EL (cell line): ENCODE measurements around the gene CCR5AS.
"Not testable (repeated sequence)": the region's sequence is repeated elsewhere in the genome, so short reads cannot be mapped to it uniquely, and the experiment has no call there.

ENCODE experiments used
- DNase-seq: peaks from one replicate; pipeline ENCODE4 v3.0.0-alpha.2; 2016

CCR5AS gene

DNA sequence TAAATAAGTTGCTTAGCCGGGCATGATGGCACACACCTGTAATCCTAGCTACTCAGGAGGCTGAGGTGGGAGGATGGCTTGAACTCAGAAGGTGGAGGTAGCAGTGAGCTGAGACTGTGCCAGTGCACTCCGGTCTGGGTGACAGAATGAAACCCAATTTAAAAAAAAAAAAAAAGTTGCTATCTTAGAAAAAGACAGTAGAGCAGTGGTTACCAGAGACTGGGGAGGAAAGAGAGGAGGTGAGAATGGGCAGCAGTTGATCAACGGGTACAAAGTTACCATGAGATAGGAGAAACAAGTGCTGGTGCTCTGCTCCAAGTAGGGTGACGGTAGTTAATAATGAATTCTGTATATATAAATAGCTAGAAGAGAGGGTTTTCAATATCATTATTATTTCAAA is 53.8 kb downstream of the CCR5AS start:
- no peak for DNase-seq

DNA sequence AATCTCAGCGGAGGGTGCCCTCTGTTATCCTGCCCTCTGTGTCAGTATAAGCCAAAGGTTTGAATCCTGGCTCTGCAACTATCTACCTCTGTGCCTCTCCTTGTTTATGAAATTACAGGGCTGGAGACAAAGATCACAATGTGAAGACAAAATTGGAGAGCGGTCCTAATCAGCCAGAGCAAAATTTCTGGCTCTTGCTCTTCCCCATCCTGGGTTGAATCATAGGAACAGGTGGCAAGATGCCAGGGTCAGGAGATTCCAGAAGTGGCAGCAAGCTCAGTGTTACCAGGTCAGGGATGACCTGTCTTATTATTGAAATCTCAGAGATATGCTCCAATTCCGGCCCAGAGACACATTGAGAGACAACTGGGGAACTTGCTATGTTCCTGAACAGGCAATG is 55.2 kb downstream of the CCR5AS start:
- DNase-seq = peak; percentile 18

DNA sequence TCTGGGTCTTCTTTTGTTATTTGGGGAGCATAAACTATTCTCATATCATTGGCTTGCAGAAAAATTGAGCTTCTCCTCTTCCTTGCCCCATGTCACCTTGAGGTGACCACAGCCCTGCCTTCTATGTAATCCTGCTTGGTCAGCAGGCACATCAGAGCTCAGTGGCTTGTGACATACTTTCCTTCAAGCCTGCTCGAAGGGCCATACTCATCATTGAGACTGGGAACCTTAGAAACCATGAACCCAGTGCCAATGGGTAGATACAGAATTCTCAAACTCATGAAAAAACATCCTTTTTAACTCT is 56.7 kb downstream of the CCR5AS start:
- DNase-seq = no peak

DNA sequence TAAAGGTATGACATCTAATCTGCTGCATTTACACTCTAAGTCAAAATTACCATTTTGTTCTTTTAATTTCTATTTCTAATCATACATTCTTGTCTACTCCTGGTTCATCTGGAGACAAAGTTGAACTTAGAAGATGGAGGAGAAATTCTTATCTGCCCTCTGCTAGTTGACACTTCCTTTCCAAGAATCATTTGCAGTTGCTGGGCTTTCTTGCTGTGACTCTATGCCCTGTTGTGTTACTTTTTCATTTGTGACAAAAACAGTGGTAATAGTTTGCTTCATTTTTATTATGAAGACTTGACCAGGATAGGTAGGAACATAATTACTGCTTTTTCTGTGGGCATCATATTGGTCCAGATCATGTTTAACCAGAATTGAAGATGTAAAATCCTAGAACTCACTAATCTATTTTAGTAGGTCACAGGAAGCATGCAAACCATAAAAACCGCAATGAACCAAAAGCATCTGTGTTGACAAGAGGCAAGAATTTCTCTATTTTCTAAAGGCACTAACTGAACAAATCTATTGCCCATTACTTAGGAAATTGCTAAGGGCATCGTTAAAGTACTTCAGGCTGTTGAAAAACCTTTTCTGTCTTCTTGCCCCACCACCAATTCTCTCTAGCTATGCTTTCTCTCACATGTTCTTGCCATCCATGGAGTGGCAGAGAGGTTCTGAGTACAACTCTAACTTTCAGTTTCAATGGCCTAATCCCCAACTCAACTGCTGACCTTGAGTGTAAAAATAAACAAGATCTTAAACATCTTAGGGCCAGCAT is 57.2 kb downstream of the CCR5AS start:
- no peak for DNase-seq

DNA sequence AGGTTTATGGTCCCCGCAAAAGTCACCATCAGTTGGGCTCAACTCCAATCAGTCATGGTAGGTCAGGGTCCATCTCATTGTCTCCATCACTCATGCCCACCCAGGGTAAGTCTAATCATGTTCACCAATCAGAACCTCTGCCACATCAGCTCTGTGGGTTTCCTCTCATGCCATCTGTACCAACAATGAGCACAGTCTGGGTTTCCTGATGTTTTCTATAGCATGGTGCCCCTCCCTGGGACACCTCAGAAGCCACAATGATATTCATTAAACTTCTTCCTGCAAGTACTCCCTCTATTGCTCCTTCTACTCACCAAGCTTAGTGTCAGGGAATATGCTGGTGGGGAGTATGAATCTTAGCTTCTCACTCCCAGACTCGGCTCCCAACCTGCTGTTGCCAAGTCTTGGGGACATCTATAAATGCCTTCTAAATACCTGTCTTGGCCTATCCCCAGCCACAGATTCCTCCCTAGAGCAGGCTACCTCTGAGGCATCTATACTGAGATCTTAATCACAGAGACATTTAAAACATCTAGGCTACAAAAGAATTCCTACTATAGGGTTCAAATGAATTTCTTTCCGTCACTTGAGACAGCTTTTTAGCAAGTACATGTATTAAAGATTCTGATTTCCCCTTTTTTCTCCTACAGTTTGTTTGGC is 57.9 kb downstream of the CCR5AS start:
- DNase-seq = no peak

DNA sequence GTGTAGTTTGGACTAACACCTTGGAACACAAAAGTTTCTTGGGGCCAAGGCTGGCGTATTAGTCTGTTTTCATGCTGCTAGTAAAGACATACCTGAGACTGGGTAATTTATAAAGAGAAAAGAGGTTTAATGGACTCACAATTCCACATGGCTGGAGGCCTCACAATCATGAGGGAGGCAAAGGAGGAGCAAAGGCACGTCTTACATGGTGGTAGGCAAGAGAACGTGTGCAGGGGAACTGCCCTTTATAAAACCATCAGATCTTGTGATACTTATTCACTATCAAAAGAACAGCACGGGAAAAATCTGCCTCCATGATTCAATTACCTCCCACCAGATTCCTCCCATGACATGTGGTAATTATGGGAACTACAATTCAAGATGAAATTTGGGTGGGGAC is 62.4 kb downstream of the CCR5AS start:
- DNase-seq = no peak

DNA sequence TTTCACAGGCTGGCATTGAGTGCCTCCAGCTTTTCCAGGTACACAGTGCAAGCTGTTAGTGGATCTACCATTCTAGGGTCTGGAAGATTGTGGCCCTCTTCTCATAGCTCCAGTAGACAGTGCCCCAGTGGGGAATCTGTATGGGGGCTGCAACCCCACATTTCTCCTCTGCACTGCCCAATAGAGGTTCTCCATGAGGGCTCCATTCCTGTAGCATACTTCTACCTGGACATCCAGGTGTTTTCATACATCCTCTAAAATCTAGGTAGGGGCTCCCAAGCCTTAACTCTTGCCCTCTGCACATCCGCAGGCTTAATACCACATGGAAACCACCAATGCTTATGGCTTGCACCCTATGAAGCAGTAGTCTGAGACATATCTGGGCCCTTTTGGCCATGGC is 68.0 kb downstream of the CCR5AS start:
- no peak for DNase-seq

DNA sequence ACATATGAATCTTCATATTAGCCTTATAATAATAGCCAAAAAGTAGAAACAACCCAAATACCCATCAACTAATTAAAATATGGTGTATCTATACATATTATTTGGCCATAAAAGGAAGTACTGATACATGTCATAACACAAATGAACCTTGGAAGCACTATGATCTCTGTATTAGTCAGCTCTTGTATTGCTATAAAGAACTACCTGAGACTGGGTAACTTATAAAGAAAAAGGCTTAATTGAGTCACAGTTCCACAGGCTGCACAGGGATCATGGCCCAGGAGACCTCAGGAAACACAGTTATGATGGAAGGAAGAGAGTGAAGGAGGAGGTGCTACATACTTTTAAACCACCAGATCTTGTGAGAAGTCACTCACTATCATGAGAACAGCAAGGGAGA is 69.0 kb downstream of the CCR5AS start:
- DNase-seq = no peak

DNA sequence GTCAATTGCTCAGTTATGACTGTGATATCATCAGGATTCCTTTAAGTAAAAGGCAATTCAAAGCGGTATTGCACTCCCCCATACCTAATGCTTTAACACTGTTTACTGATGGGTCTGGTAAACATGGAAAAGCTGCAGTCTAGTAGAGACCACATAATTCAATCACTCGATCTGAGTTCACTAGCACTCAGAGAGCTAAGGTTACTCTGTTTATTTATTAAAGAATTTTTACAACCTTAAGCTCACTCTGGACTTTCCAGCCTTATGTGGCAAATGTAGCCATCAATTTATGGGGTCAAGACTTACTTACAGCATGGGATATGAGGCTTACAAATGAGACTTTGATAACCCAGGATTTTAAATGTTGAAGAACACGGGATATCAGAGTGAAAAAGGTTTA is 71.3 kb downstream of the CCR5AS start:
- no peak for DNase-seq

DNA sequence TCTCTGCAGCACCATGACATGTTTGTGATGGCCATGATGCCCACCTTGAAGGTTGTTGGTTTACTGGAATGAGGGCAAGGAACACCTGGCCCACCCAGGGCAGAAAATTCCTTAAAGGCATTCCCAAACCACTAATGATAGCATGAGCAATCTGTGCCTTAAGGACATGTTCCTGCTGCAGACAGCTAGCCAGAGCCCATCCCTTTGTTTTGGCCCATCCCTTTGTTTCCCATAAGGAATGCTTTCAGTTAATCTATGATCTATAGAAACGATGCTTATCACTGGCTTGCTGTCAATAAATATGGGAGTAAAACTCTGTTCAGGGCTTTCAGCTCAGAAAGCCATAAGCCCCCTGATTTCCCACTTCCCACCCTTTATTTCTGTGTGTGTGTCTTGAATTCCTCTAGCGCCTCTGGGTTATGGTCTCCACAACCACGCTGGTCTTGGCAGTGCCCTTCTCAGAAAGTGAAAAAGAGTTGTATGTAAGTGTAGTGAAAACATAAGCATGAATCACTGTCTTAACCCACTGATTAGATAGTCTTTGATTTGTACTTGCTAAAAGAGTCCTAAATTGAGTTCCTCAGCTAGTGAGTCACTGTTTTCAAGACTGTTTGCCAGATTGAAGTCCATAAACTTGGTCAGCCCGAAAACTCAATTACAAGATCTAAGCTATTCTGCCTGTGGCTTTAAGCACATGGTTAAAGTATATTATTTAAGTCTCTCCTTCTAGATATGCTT is 72.0 kb downstream of the CCR5AS start:
- peak; percentile 75 for DNase-seq

DNA sequence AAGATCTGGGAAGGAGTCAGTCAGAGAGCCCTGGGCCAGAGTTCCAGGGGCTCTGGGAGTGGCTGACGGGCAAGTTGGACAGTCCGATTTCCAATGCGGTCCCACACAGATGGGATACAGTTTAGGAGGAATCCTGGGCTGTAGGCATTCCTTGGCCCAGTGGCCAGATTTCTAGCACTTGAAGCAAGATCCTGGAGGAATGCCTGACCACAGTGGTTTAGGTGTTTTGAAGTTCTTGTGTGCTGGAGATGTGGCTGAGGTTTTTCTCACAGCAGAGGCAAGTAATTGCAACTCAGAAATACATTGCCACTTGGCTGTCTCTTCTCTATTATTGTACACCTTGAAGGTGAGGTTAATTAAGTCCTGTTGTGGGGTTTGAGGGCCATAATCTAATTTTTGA is 76.2 kb downstream of the CCR5AS start:
- not testable (repeated sequence) for DNase-seq

DNA sequence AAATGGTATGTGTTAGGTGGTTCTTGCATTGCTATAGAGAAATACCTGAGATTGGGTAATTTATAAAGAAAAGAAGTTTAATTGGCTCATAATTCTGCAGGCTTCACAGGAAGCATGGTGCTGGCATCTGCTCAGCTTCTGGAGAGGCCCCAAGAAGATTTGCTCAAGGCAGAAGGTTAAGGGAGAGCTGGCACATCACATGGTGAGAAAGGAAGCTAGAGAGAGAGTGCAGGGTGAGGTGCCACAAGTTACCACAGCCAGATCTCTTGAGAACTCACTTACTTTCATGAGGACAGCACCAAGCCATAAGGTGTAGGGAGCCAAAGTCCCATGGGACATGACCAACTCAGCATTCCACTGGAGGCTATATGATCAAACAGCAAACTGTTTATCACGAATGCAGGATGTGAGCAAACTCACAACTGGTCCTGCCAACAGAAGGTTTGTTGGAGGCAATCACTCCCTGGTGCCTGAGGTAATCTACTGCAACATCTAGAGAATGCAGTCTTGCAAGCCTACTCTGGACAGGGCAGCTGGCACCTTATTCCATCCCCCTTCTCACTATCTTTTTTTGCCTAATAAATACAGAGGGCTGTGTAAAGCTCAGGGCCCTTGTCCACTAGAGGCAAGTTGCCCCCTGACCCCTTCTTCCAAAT is 81.1 kb downstream of the CCR5AS start:
- no peak for DNase-seq

DNA sequence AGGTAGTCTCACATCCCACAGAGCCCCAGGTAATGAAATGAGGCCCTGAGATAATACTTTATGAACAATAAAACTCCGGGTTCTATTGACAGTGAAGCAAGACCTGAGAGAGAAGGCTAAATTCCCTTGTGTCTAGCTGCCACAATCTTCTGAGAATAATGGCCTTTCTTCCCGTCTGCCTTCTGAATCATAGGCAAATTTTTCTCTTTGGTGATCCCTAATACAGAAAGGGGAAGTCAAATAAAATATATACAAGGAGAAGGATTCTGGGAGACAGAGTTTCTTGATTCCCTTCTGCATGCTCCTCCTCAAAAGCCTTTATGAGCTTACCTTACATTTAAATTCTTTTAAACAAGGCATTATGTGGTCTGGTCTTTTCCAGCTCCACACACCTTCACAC is 82.8 kb downstream of the CCR5AS start:
- DNase-seq = no peak

DNA sequence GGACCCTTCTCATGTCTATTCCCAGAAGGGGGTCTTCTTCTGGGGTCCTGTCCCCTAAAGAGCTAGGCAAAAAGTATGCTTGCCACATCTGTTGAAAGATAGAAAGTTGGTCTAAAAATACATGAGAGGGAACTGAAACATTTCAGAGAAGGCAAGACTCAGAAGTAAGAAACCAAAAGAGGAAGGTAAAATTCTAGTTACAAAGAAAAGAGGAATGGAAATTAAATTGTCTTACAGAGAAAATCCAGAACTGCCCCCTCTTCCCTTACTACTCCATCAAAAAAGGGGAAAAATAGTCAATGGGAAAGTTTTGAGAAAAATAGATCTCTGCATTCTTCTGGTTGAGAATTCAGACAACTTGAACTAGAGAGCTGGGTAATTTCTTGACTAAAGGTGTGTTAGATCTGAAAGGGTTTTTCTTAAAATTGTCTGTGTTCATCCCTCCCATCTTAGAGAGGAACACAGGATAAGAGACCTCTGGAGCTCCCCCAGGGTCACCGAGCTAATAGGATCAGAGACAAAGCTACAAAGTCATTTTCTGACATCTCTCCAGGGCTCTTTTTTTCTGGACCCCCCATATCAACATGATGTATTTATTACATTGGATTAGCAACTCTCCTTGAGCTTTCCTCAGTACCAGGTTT is 85.3 kb downstream of the CCR5AS start:
- no peak for DNase-seq

DNA sequence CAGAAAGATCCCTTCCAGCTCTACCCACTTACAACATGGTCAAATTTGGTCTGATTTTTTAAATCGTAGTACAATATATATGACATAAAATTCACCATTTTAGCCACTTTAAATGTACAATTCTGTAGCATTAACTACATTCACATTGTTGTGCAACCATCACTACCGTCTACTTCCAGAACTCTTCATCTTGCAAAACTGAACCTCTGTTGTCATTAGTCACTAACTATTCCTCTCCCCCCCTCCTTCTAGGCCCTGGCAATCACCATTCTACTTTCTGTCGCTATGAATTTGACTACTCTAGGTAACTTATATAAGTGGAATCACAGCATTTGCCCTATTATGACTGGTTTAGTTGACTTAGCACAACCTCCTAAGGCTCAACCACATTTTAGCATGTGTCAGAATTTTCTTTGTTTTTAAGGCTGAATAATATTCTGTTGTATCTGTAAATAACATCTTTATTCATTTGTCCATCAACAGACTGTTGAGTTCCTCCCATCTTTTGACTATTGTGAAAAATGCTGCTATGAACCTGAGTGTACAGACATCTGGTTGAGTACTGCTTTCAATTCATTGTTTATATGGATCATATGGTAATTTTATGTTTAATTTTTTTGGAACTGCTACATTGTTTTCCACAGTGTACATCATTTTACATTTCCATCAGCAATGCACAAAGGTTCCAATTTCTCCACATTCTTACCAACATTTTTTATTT is 88.5 kb downstream of the CCR5AS start:
- DNase-seq = no peak

DNA sequence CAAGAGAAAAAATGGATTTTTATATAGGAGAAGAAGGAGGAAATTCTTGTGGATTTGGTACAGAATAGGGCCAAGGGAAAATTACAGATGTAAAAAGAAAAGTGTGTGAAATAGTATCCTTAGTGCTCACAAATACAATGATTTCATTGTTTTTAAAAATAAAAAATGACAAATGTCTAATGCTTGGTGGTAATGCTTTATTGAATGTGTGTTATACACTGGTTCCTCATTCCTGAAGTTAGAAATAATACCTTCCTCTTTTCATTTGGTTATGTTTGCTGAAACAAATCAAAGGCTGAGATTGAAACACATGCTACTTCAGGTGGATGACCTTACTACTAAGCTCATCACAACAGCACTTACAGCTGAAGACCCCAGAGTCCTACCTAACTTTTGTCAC is 90.7 kb downstream of the CCR5AS start:
- DNase-seq = no peak

DNA sequence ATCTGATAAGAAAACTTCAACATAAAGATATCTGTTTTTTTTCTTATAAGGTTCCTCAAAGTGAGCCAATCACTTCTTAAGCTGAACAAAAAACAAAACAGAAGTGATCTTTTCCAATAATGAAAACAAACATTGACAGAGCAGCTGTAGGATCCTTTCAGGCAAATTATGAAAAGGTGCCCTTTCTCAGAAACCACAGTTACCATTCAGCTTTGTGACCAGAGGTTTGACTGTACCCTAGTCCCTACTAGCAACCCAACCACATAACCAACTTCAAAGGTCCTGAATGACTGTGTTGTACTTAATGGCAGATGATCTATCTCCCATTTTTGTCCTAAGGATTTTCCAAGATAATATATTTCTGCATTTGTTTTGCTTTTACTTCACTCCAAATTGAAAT is 92.3 kb downstream of the CCR5AS start:
- no peak for DNase-seq
